Measurements from ENCODE around the gene PRDM11.

PRDM11 gene

GRCh38 chr11:45147891-45148675, 1.6 kb downstream of the PRDM11 start:
- Histone ChIP-seq H3K27me3 (ENCODE audit: insufficient read depth, poor library complexity, severe bottlenecking) (no peaks in the 10 kb centered on the region), H3K27ac (ENCODE audit: poor library complexity, severe bottlenecking) (peak overlapping the region; percentile 77), H3K9me3 (ENCODE audit: severe bottlenecking) (no peaks in the 10 kb centered on the region), H3K36me3 (ENCODE audit: low read depth) (no peaks in the 10 kb centered on the region), H3K4me3 (ENCODE audit: severe bottlenecking) (peak overlapping the region; percentile 61), H3K4me1 (ENCODE audit: insufficient read depth, poor library complexity, severe bottlenecking) (no peaks in the 10 kb centered on the region)
- ATAC-seq (ENCODE audit: low read depth) = no peak
- DNase-seq (ENCODE audit: low spot score) = no peak
- no peak for TF ChIP-seq CTCF (IDR thresholded peaks at IDR 0.05; ENCODE audit: poor library complexity, severe bottlenecking)

GRCh38 chr11:45149483-45150056, 3.1 kb downstream of the PRDM11 start:
- H3K4me3 ChIP-seq (ENCODE audit: severe bottlenecking) = no peak overlapping the region

GRCh38 chr11:45150301-45150700, 3.9 kb downstream of the PRDM11 start:
- Histone ChIP-seq H3K4me3 (ENCODE audit: severe bottlenecking) (no peak overlapping the region), H3K4me1 (ENCODE audit: insufficient read depth, poor library complexity, severe bottlenecking) (no peaks in the 10 kb centered on the region), H3K36me3 (ENCODE audit: low read depth) (no peaks in the 10 kb centered on the region), H3K27ac (ENCODE audit: poor library complexity, severe bottlenecking) (no peak overlapping the region), H3K27me3 (ENCODE audit: insufficient read depth, poor library complexity, severe bottlenecking) (no peaks in the 10 kb centered on the region), H3K9me3 (ENCODE audit: severe bottlenecking) (no peaks in the 10 kb centered on the region)
- TF ChIP-seq CTCF (IDR thresholded peaks at IDR 0.05; ENCODE audit: poor library complexity, severe bottlenecking) = no peak
- DNase-seq (ENCODE audit: low spot score) = no peak
- no peak for ATAC-seq (ENCODE audit: low read depth)

More at GRCh38 chr11:45149483-45150056, 3.1 kb downstream of the PRDM11 start:
- Histone ChIP-seq H3K36me3 (ENCODE audit: low read depth) (no peaks in the 10 kb centered on the region), H3K9me3 (ENCODE audit: severe bottlenecking) (no peaks in the 10 kb centered on the region), H3K27ac (ENCODE audit: poor library complexity, severe bottlenecking) (no peak overlapping the region), H3K27me3 (ENCODE audit: insufficient read depth, poor library complexity, severe bottlenecking) (no peaks in the 10 kb centered on the region), H3K4me1 (ENCODE audit: insufficient read depth, poor library complexity, severe bottlenecking) (no peaks in the 10 kb centered on the region)
- no peak for TF ChIP-seq CTCF (IDR thresholded peaks at IDR 0.05; ENCODE audit: poor library complexity, severe bottlenecking)
- DNase-seq (ENCODE audit: low spot score) = no peak
- no peak for ATAC-seq (ENCODE audit: low read depth)

- no peaks in the 10 kb centered on the region for H3K4me1 ChIP-seq (ENCODE audit: insufficient read depth, poor library complexity, severe bottlenecking)
- no peak for TF ChIP-seq CTCF (IDR thresholded peaks at IDR 0.05; ENCODE audit: poor library complexity, severe bottlenecking)
- ATAC-seq (ENCODE audit: low read depth) = no peak
Measured at GRCh38 chr11:45150943-45151342, 4.5 kb downstream of the PRDM11 start.

More at GRCh38 chr11:45150943-45151342, 4.5 kb downstream of the PRDM11 start:
- DNase-seq (ENCODE audit: low spot score) = no peak
- Histone ChIP-seq H3K36me3 (ENCODE audit: low read depth) (no peaks in the 10 kb centered on the region), H3K4me3 (ENCODE audit: severe bottlenecking) (no peak overlapping the region), H3K9me3 (ENCODE audit: severe bottlenecking) (no peaks in the 10 kb centered on the region), H3K27ac (ENCODE audit: poor library complexity, severe bottlenecking) (no peak overlapping the region), H3K27me3 (ENCODE audit: insufficient read depth, poor library complexity, severe bottlenecking) (no peaks in the 10 kb centered on the region)

Data from RWPE2 (cell line).